Measurements from ENCODE around the gene LRRIQ3. TPM values are rescaled to one million over a fixed set of nuclear protein-coding genes. Genes with fewer than 3 reads are reported as not detected.

LRRIQ3 gene
- total RNA-seq, 1 experiment from 2014 or later, result 0.26 TPM

- H3K79me1 ChIP-seq (ENCODE audit: insufficient read depth, low read depth, low read length, poor library complexity, severe bottlenecking), result no peaks in the 10 kb centered on the region
- H4K91ac ChIP-seq (ENCODE audit: insufficient read length, low read depth, low read length), result no peak overlapping the region
- no peak overlapping the region for H4K5ac ChIP-seq (ENCODE audit: insufficient read length, low read depth, low read length)
- no peak overlapping the region for H2BK15ac ChIP-seq (ENCODE audit: low read depth, low read length)
- no peak overlapping the region for H3K9ac ChIP-seq (ENCODE audit: extremely low read depth, insufficient read length, low read length)
- H3T11ph ChIP-seq (ENCODE audit: low read length), result no peak overlapping the region
- no peak overlapping the region for H2AFZ ChIP-seq (ENCODE audit: low read length)
- H3K18ac ChIP-seq (ENCODE audit: insufficient read length, low read depth, low read length), result no peak overlapping the region
- TF ChIP-seq CTCF (conservative IDR thresholded peaks at IDR 0.05), result no peak
- no peaks in the 10 kb centered on the region for H3K27me3 ChIP-seq (ENCODE audit: insufficient read depth, low read length)
- peaks cover 0 to 7% of the 10 kb centered on the region in 2 experiments; a peak in 2 of 4 replicates for H3K4me1 Mint-ChIP-seq
- no peak for DNase-seq
- H3K9me3 Mint-ChIP-seq, result no peaks in the 10 kb centered on the region; a peak in 2 of 5 replicates
- H3K36me3 Mint-ChIP-seq (ENCODE audit: insufficient read depth in 1 of 3, low read depth in 3 of 3), result no peaks in the 10 kb centered on the region
- no peak overlapping the region for H3K56ac ChIP-seq (ENCODE audit: insufficient read length, low read depth, low read length)
- no peak overlapping the region for H2BK120ac ChIP-seq (ENCODE audit: low read depth, low read length, poor library complexity, severe bottlenecking)
- H3K23ac ChIP-seq (ENCODE audit: insufficient read length, low read depth, low read length), result no peak overlapping the region
- no peak overlapping the region for H3K27ac ChIP-seq (ENCODE audit: insufficient read length, low read depth, low read length)
- H3K4ac ChIP-seq (ENCODE audit: low read depth, low read length), result no peak overlapping the region
- H3K27ac Mint-ChIP-seq, result no peak overlapping the region
- no peaks in the 10 kb centered on the region for H3K9me3 ChIP-seq (ENCODE audit: control insufficient read depth, low read depth, low read length)
- no peak overlapping the region for H2BK5ac ChIP-seq (ENCODE audit: insufficient read length, low read length)
- H3K23me2 ChIP-seq (ENCODE audit: insufficient read length, low read depth, low read length, poor library complexity, severe bottlenecking), result no peaks in the 10 kb centered on the region
- no peaks in the 10 kb centered on the region for H4K20me1 ChIP-seq (ENCODE audit: control insufficient read depth, insufficient read depth, insufficient read length)
- no peak overlapping the region for H4K8ac ChIP-seq (replicated peaks; ENCODE audit: insufficient read length, low read depth, low read length)
- no peak overlapping the region for H2BK20ac ChIP-seq (ENCODE audit: low read depth, low read length, poor library complexity, severe bottlenecking)
- H2AK5ac ChIP-seq (ENCODE audit: insufficient read length, low read length), result no peak overlapping the region
- H3K4me3 Mint-ChIP-seq, result no peak overlapping the region
- no peak overlapping the region for H3K14ac ChIP-seq (ENCODE audit: insufficient read depth, low read length)
- no peak overlapping the region for H2BK12ac ChIP-seq (ENCODE audit: insufficient read length, low read depth, low read length)
- no peak overlapping the region for H3K4me2 ChIP-seq (ENCODE audit: insufficient read depth, insufficient read length, low read length)
- no peaks in the 10 kb centered on the region for H3K4me1 ChIP-seq (ENCODE audit: insufficient read depth, low read length)
- no CpG with 5 or more reads among the region's 1 CpG for WGBS (ENCODE audit: extremely low coverage, insufficient read length, low lambda C conversion rate)
- no peaks in the 10 kb centered on the region for H3K79me2 ChIP-seq (ENCODE audit: insufficient read depth, low read length)
- no peaks in the 10 kb centered on the region for H3K27me3 Mint-ChIP-seq (ENCODE audit: low read depth)
Observed at GRCh38 chr1:74215229-74215628, 17.3 kb upstream of the LRRIQ3 start.

All from H9 (cell line).